Ishikawa (cell line): ENCODE data around the gene E2F2.

Experiments used
- CEBPB ChIP-seq: IDR thresholded peaks from 2 replicates; pipeline ENCODE4 v1.6.1; 2012
- CREB1 ChIP-seq: IDR thresholded peaks from 2 replicates; pipeline ENCODE4 v1.6.1; 2012; ENCODE audit warnings: low read depth
- EGR1 ChIP-seq: IDR thresholded peaks from 2 replicates; pipeline ENCODE4 v1.6.1; 2012
- EP300 ChIP-seq: IDR thresholded peaks from 2 replicates; pipeline ENCODE4 v1.6.1; 2012; ENCODE audit warnings: borderline replicate concordance
- FOXM1 ChIP-seq: IDR thresholded peaks from 2 replicates; pipeline ENCODE4 v1.6.1; 2012; ENCODE audit warnings: low read depth, borderline replicate concordance
- MAX ChIP-seq: IDR thresholded peaks from 2 replicates; pipeline ENCODE4 v1.6.1; 2012
- NFIC ChIP-seq: IDR thresholded peaks from 2 replicates; pipeline ENCODE4 v1.6.1; 2012
- RAD21 ChIP-seq: IDR thresholded peaks from 2 replicates; pipeline ENCODE4 v1.6.1; 2012; ENCODE audit warnings: low read depth
- REST ChIP-seq: IDR thresholded peaks from 2 replicates; pipeline ENCODE4 v1.6.1; 2012; ENCODE audit warnings: low read depth, mild to moderate bottlenecking
- TAF1 ChIP-seq: IDR thresholded peaks from 2 replicates; pipeline ENCODE4 v1.6.1; 2012; ENCODE audit warnings: low read depth, mild to moderate bottlenecking
- TCF12 ChIP-seq: IDR thresholded peaks from 2 replicates; pipeline ENCODE4 v1.6.1; 2012; ENCODE audit warnings: low read depth
- TEAD4 ChIP-seq: IDR thresholded peaks from 2 replicates; pipeline ENCODE4 v1.6.1; 2012
- YY1 ChIP-seq: IDR thresholded peaks from 2 replicates; pipeline ENCODE4 v1.6.1; 2012; ENCODE audit warnings: low read depth
- ZBTB7A ChIP-seq: IDR thresholded peaks from 2 replicates; pipeline ENCODE4 v1.6.1; 2012; ENCODE audit warnings: low read depth
- TF ChIP-seq, protein P1 (sequence below): IDR thresholded peaks from 2 replicates; pipeline ENCODE4 v1.6.1; 2012

Gene E2F2

GRCh38 chr1:23505851-23506250 is 25.2 kb downstream of the E2F2 start:
- TF ChIP-seq TEAD4 (no peak), CEBPB (no peak)

- TF ChIP-seq CREB1 (no peak), MAX (no peak), EGR1 (no peak), RAD21 (no peak), TAF1 (no peak), NFIC (no peak), YY1 (no peak), ZBTB7A (no peak), EP300 (no peak)
- TF ChIP-seq, protein P1, sequence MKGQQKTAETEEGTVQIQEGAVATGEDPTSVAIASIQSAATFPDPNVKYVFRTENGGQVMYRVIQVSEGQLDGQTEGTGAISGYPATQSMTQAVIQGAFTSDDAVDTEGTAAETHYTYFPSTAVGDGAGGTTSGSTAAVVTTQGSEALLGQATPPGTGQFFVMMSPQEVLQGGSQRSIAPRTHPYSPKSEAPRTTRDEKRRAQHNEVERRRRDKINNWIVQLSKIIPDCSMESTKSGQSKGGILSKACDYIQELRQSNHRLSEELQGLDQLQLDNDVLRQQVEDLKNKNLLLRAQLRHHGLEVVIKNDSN: no peak
Measured at GRCh38 chr1:23502951-23503350, 28.1 kb downstream of the E2F2 start.

DNA sequence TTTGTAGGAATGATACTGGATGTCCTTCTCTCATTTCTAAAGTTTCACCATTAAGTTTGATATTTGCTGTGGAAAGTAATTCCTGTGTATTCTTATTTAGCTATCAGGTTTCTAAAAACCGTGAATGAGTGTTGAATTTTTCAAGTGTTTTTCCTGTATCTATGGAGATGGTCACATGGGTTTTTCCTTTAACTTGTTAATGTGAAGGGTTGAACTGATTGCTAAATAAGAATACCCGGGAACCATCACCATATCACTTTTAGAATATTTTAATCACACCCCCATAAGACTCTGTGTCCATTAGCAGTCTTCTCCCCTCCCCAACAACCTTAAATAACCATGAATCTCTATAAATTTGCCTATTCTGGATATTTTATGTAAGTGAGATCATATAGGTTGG is 30.6 kb downstream of the E2F2 start:
- TF ChIP-seq YY1 (no peak), TCF12 (no peak), CEBPB (no peak), NFIC (no peak), ZBTB7A (no peak), FOXM1 (no peak), EGR1 (no peak), RAD21 (no peak), REST (no peak), TEAD4 (no peak), TAF1 (no peak), MAX (no peak), CREB1 (no peak), EP300 (no peak)
- TF ChIP-seq, protein P1: no peak

GRCh38 chr1:23497777-23498439 is 33.1 kb downstream of the E2F2 start:
- TF ChIP-seq EP300 (no peak), TAF1 (no peak), TCF12 (no peak), RAD21 (no peak), REST (no peak), YY1 (no peak), TEAD4 (no peak), EGR1 (no peak), FOXM1 (no peak), MAX (no peak), ZBTB7A (no peak), CEBPB (no peak), NFIC (no peak), CREB1 (no peak)
- TF ChIP-seq, protein P1: no peak

DNA sequence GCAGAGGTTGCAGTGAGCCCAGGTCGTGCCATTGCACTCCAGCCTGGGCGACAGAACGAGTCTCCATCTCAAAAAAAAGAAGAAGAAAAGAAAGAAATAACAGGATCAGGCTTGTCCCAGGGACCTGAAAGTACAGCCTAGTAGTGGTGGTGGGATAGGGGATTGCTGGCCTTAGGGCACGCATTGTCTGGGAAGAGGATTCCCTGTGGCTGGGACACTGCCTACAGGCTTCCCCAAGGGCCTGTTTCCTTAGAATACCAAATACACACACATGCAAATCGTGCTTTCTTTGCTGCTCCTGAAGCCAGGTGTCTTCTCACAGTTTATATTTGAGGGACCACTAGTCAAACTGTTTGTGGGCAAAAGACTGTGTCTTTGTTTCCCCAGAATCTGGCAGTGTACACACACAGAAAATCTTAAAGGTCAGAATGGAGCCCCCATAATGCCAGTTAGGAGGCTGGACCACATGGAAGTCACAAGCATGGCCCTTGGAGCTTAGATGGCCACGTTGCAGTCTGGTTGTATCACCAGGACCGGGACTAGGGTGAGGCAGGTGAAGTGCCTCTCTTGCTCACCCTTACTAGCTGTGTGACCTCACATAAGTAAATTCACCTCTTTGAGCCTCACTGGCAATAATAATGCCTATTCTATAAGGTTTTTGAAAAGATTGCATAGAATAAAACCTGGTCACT is 34.4 kb downstream of the E2F2 start:
- no peak for TF ChIP-seq NFIC
- no peak for TF ChIP-seq CEBPB
- no peak for TF ChIP-seq FOXM1
- TF ChIP-seq EP300: no peak
- TF ChIP-seq EGR1: no peak
- no peak for TF ChIP-seq TCF12
- TF ChIP-seq MAX: no peak
- no peak for TF ChIP-seq RAD21
- TF ChIP-seq, protein P1: no peak
- no peak for TF ChIP-seq TEAD4
- TF ChIP-seq YY1: no peak
- no peak for TF ChIP-seq TAF1
- TF ChIP-seq CREB1: no peak
- no peak for TF ChIP-seq ZBTB7A
- TF ChIP-seq REST: no peak
